Measurements from ENCODE around the gene SLC1A5. TPM values are rescaled to one million over a fixed set of nuclear protein-coding genes. Genes with fewer than 3 reads are reported as not detected.

SLC1A5 gene
- total RNA-seq, 1 experiment from 2014 or later = 104 TPM

DNA sequence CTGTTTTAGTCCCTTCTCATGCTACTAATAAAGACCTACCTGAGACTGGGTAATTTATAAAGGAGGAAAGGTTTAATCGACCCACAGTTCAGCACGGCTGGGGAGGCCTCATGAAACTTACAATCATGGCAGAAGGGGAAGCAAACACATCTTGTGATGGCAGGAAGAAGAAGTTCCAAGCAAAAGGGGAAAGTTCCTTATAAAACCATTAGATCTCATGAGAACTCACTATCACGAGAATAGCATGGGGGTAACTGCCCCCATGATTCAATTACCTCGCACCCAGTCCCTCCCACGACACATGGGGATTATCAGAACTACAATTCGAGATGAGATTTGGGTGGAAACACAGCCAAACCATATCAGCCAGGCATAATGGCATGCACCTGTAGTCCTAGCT is 29.2 kb downstream of the SLC1A5 start:
- ChIA-PET POLR2A (interaction anchor here (0.6 kb wide), 1 partner anchor 492 kb away, joined by 3 read pairs; no protein-coding TSS in a partner anchor), CTCF (no interaction called here)
- TF ChIP-seq SIN3A (IDR thresholded peaks at IDR 0.05; ENCODE audit: borderline replicate concordance, insufficient read depth, low read depth, low read length) (no peak), CTCF (IDR thresholded peaks at IDR 0.05) (no peak), TCF7L2 (IDR thresholded peaks at IDR 0.05; ENCODE audit: low read depth, low read length) (no peak), POLR2AphosphoS5 (IDR thresholded peaks at IDR 0.05; ENCODE audit: low read depth, low read length) (no peak)
- TF ChIP-seq, protein P1, sequence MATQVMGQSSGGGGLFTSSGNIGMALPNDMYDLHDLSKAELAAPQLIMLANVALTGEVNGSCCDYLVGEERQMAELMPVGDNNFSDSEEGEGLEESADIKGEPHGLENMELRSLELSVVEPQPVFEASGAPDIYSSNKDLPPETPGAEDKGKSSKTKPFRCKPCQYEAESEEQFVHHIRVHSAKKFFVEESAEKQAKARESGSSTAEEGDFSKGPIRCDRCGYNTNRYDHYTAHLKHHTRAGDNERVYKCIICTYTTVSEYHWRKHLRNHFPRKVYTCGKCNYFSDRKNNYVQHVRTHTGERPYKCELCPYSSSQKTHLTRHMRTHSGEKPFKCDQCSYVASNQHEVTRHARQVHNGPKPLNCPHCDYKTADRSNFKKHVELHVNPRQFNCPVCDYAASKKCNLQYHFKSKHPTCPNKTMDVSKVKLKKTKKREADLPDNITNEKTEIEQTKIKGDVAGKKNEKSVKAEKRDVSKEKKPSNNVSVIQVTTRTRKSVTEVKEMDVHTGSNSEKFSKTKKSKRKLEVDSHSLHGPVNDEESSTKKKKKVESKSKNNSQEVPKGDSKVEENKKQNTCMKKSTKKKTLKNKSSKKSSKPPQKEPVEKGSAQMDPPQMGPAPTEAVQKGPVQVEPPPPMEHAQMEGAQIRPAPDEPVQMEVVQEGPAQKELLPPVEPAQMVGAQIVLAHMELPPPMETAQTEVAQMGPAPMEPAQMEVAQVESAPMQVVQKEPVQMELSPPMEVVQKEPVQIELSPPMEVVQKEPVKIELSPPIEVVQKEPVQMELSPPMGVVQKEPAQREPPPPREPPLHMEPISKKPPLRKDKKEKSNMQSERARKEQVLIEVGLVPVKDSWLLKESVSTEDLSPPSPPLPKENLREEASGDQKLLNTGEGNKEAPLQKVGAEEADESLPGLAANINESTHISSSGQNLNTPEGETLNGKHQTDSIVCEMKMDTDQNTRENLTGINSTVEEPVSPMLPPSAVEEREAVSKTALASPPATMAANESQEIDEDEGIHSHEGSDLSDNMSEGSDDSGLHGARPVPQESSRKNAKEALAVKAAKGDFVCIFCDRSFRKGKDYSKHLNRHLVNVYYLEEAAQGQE (IDR thresholded peaks at IDR 0.05; ENCODE audit: insufficient read depth in 1 of 2, low read depth in 2 of 2, low read length in 1 of 2) = no peak
- DNase-seq (ENCODE audit: low read depth, low spot score) (no peak), ATAC-seq (no peak)
- intact Hi-C loops (cut with micrococcal nuclease; ENCODE audit: unreplicated experiment) (loop anchor here (5.0 kb wide), 1 partner anchor 73 kb away; no protein-coding TSS in a partner anchor), in situ Hi-C loops (cut with HindIII; ENCODE audit: low pct_unique_long_range_greater_than_20kb, low sequenced_read_pairs) (no loop called here)
- Histone ChIP-seq H3K4me1 (ENCODE audit: control insufficient read depth, insufficient read depth, low read length) (no peaks in the 10 kb centered on the region), H3K4me3 (ENCODE audit: low read depth in 2 of 2, low read length in 2 of 2) (no peak overlapping the region), H3K27ac (ENCODE audit: low read length) (no peak overlapping the region), H3K9me3 (ENCODE audit: control insufficient read depth, insufficient read depth, low read depth, low read length) (no peaks in the 10 kb centered on the region), H3K36me3 (ENCODE audit: control insufficient read depth, insufficient read depth, low read length) (no peaks in the 10 kb centered on the region), H3K27me3 (ENCODE audit: control insufficient read depth, insufficient read depth, low read length) (no peaks in the 10 kb centered on the region)
- no TSS peak for BruUV-seq (replicated peaks)

DNA sequence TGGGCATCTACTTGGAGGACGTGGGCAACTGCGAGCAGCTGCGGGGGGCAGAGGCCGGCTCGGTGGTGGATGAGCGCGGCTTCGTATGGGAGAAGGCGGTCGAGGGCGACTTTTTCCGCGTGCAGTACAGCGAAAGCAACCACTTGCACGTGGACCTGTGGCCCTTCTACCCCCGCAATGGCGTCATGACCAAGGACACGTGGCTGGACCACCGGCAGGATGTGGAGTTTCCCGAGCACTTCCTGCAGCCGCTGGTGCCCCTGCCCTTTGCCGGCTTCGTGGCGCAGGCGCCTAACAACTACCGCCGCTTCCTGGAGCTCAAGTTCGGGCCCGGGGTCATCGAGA is 31.9 kb downstream of the SLC1A5 start:
- ChIA-PET CTCF (interaction anchor here (0.5 to 0.7 kb wide), 2 partner anchors 8 to 84 kb away, joined by 3 read pairs; no protein-coding TSS in a partner anchor), POLR2A (no interaction called here)
- BruUV-seq (replicated peaks) = no TSS peak
- in situ Hi-C loops (cut with HindIII; ENCODE audit: low pct_unique_long_range_greater_than_20kb, low sequenced_read_pairs) (no loop called here), intact Hi-C loops (cut with micrococcal nuclease; ENCODE audit: unreplicated experiment) (loop anchor here (5.0 kb wide), 1 partner anchor 76 kb away; no protein-coding TSS in a partner anchor)
- Histone ChIP-seq H3K4me3 (ENCODE audit: low read depth in 2 of 2, low read length in 2 of 2) (no peak overlapping the region), H3K27ac (ENCODE audit: low read length) (no peak overlapping the region), H3K36me3 (ENCODE audit: control insufficient read depth, insufficient read depth, low read length) (no peaks in the 10 kb centered on the region), H3K9me3 (ENCODE audit: control insufficient read depth, insufficient read depth, low read depth, low read length) (no peaks in the 10 kb centered on the region), H3K27me3 (ENCODE audit: control insufficient read depth, insufficient read depth, low read length) (no peaks in the 10 kb centered on the region), H3K4me1 (ENCODE audit: control insufficient read depth, insufficient read depth, low read length) (no peaks in the 10 kb centered on the region)
- ATAC-seq = no peak
- TF ChIP-seq SIN3A (IDR thresholded peaks at IDR 0.05; ENCODE audit: borderline replicate concordance, insufficient read depth, low read depth, low read length) (no peak), CTCF (IDR thresholded peaks at IDR 0.05) (no peak), POLR2AphosphoS5 (IDR thresholded peaks at IDR 0.05; ENCODE audit: low read depth, low read length) (no peak), TCF7L2 (IDR thresholded peaks at IDR 0.05; ENCODE audit: low read depth, low read length) (no peak)
- TF ChIP-seq, protein P1 (IDR thresholded peaks at IDR 0.05; ENCODE audit: insufficient read depth in 1 of 2, low read depth in 2 of 2, low read length in 1 of 2) = no peak
- DNase-seq (ENCODE audit: low read depth, low spot score) = no peak

All from Panc1 (cell line).